Measurements from ENCODE around the gene TMEM125. TPM values are rescaled to one million over a fixed set of nuclear protein-coding genes. Genes with fewer than 3 reads are reported as not detected.

Gene TMEM125
- total RNA-seq (2014; rRNA removed; shearing (Covaris generic)) = not detected in 2 replicates

- Histone ChIP-seq H3K27me3 (0 out of 2 replicates have a peak, but pooled peaks cover 6% of the 10 kb centered on the region), H3K4me1 (no peaks in the 10 kb centered on the region), H3K9me3 (replicated peaks) (no peaks in the 10 kb centered on the region; the same call in 1 of the 2 replicates), H3K4me3 (no peak within 1 kb of the TSS), H3K27ac (no peak within 1 kb of the TSS), H3K36me3 (no peaks in the 10 kb centered on the region)
- no peak for DNase-seq
These were observed at the start of gene TMEM125 for GRCh38 chr1:43269627-43270375. TMEM125 (plus strand) TSS chr1:43269983; CDS start chr1:43272723, 2,740 bp downstream.

GRCh38 chr1:43220905-43221778 lies 48.6 kb upstream of the TMEM125 start:
- no peaks in the 10 kb centered on the region for H3K4me1 ChIP-seq
- no peaks in the 10 kb centered on the region for H3K9me3 ChIP-seq (replicated peaks)
- H3K27ac ChIP-seq = no peak overlapping the region
- H3K27me3 ChIP-seq = no peaks in the 10 kb centered on the region; the same call in 1 of the 2 replicates
- DNase-seq = no peak
- no peak overlapping the region for H3K4me3 ChIP-seq
- no peaks in the 10 kb centered on the region for H3K36me3 ChIP-seq

GRCh38 chr1:43221797-43222196 lies 48.0 kb upstream of the TMEM125 start:
- Histone ChIP-seq H3K4me3 (no peak overlapping the region), H3K4me1 (no peaks in the 10 kb centered on the region), H3K9me3 (replicated peaks) (no peaks in the 10 kb centered on the region), H3K36me3 (no peaks in the 10 kb centered on the region), H3K27ac (no peak overlapping the region), H3K27me3 (no peaks in the 10 kb centered on the region; the same call in 1 of the 2 replicates)
- no peak for DNase-seq

DNA sequence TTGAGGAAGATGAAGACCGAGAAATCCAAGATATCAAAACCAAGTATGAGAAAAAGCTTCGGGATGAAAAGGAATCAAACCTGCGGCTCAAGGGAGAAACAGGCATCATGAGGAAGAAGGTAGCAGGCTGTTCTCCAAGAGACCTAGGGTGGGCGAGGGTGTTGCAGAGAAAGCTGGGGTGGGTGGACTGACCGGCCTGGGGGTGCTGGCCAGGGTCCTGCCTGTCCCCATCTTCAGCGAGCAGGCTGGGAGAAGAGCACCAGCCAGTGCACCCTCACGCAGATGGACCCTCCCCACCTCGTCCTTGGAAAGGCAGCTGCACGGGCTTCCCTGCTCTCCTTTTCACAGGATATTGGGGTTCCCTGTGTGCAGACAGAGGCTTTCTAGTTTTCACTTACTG lies 46.9 kb upstream of the TMEM125 start:
- Histone ChIP-seq H3K36me3 (no peaks in the 10 kb centered on the region), H3K27me3 (no peaks in the 10 kb centered on the region; the same call in 1 of the 2 replicates), H3K4me1 (no peaks in the 10 kb centered on the region), H3K27ac (no peak overlapping the region), H3K4me3 (no peak overlapping the region), H3K9me3 (replicated peaks) (no peaks in the 10 kb centered on the region)
- no peak for DNase-seq

- Histone ChIP-seq H3K27me3 (no peaks in the 10 kb centered on the region), H3K4me1 (no peaks in the 10 kb centered on the region), H3K9me3 (replicated peaks) (no peaks in the 10 kb centered on the region), H3K27ac (no peak overlapping the region), H3K36me3 (no peaks in the 10 kb centered on the region), H3K4me3 (no peak overlapping the region)
- peak in 1 of 2 experiments; percentile 22 for DNase-seq
These were observed 44.6 kb upstream of the TMEM125 start for GRCh38 chr1:43225168-43225567.

GRCh38 chr1:43227143-43227764 lies 42.5 kb upstream of the TMEM125 start:
- H3K4me1 ChIP-seq = no peaks in the 10 kb centered on the region
- no peaks in the 10 kb centered on the region for H3K36me3 ChIP-seq
- no peak overlapping the region for H3K27ac ChIP-seq
- H3K27me3 ChIP-seq = no peaks in the 10 kb centered on the region
- DNase-seq = peak; percentile 78 to 91
- H3K4me3 ChIP-seq = no peak overlapping the region
- no peaks in the 10 kb centered on the region for H3K9me3 ChIP-seq (replicated peaks)

DNA sequence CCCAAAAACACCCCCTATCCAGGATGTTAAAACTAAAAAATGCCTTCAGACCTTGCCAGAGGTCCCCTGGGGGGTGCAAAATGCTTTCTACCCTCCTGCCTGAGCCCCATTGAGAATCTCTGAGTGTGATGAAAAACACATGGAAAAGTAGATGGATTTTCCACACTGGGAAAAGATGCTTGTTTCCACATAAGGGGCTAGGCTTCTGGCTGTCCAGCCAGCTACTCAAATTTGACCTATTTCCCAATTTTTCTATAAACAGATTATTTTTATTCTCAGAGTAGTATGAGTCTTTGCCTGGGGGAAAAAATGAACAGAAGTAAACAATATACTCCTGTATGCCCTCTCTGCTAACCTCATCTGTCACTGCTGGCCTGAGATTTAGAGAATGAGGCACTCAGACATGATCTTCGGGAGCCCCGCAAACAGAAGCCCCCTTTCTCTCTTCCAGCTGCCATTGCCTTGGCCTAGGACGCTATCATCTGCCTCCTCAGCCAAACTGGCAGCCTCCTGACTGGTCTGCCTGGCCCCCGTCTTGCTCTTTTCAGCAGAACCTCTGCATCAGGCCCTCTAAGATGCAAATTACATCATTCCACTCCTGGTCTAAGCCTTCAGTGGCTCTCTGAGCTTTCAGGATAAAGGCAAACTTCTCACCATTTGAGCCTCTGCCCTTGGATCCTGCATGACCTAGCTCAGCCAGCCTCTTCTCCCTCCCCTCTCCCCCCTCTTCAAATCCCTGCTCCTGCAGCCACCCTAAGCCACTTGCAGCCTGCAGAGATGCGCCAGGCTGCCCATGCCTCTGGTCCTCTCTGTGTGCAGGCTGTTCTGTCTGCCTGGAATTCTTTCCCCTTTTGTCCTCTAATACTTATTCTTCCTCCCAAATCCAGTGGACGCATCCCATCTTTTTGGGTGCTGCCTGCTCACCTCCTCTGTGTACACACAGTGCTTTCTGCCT lies 39.7 kb upstream of the TMEM125 start:
- Histone ChIP-seq H3K36me3 (no peaks in the 10 kb centered on the region), H3K4me1 (no peaks in the 10 kb centered on the region), H3K27ac (no peak overlapping the region), H3K4me3 (no peak overlapping the region), H3K27me3 (peaks cover 3% of the 10 kb centered on the region; the same call in 1 of the 2 replicates), H3K9me3 (replicated peaks) (no peaks in the 10 kb centered on the region)
- no peak for DNase-seq

GRCh38 chr1:43232074-43232473 lies 37.7 kb upstream of the TMEM125 start:
- Histone ChIP-seq H3K4me3 (no peak overlapping the region), H3K27ac (no peak overlapping the region), H3K27me3 (peaks cover 12% of the 10 kb centered on the region), H3K9me3 (replicated peaks) (no peaks in the 10 kb centered on the region), H3K4me1 (no peaks in the 10 kb centered on the region), H3K36me3 (no peaks in the 10 kb centered on the region)
- no peak for DNase-seq

DNA sequence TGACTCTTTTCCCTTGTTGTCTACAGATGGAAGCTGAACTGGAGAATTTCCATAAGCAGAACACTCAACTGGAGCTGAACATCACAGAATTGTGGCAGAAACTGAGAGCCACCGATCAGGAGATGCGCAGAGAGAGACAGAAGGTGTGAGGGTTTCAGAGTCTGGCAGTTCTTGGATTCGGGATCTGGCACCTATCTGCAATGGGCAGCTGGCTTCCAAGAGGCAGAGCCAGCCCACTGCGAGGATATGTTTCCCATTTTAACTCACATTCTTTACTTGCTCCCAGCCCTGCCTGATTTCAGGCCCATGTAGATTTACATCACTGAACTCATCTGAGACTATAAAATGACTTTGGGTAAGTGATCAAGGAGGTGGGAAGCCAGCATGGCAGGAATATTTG lies 37.3 kb upstream of the TMEM125 start:
- H3K4me1 ChIP-seq = no peaks in the 10 kb centered on the region
- no peak for DNase-seq
- no peaks in the 10 kb centered on the region for H3K36me3 ChIP-seq
- H3K4me3 ChIP-seq = no peak overlapping the region
- H3K9me3 ChIP-seq (replicated peaks) = no peaks in the 10 kb centered on the region
- H3K27ac ChIP-seq = no peak overlapping the region
- peaks cover 12% of the 10 kb centered on the region for H3K27me3 ChIP-seq

- H3K27ac ChIP-seq = no peak overlapping the region
- no peaks in the 10 kb centered on the region for H3K36me3 ChIP-seq
- no peak for DNase-seq
- H3K4me3 ChIP-seq = no peak overlapping the region
- H3K27me3 ChIP-seq = peaks cover 12% of the 10 kb centered on the region
- no peaks in the 10 kb centered on the region for H3K9me3 ChIP-seq (replicated peaks)
- no peaks in the 10 kb centered on the region for H3K4me1 ChIP-seq
These were observed 36.2 kb upstream of the TMEM125 start for GRCh38 chr1:43233631-43234030.

DNA sequence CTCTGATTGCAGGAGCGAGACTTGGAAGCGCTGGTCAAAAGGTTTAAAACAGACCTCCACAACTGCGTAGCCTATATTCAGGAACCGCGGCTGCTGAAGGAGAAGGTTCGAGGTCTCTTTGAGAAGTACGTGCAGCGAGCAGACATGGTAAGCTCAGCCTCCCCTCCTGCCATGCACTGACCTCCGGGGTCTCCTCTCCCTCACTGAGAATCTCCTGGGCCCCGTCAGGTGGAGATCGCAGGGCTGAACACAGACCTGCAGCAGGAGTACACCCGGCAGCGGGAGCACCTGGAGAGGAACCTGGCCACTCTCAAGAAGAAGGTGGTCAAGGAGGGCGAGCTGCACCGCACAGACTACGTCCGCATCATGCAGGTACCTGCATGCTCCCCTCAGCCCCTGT lies 35.5 kb upstream of the TMEM125 start:
- DNase-seq = no peak
- no peaks in the 10 kb centered on the region for H3K36me3 ChIP-seq
- H3K27ac ChIP-seq = no peak overlapping the region
- H3K9me3 ChIP-seq (replicated peaks) = no peaks in the 10 kb centered on the region
- no peaks in the 10 kb centered on the region for H3K4me1 ChIP-seq
- H3K27me3 ChIP-seq = peaks cover 12% of the 10 kb centered on the region
- H3K4me3 ChIP-seq = no peak overlapping the region

- H3K4me3 ChIP-seq = no peak overlapping the region
- no peaks in the 10 kb centered on the region for H3K9me3 ChIP-seq (replicated peaks)
- peaks cover 12% of the 10 kb centered on the region for H3K27me3 ChIP-seq
- H3K36me3 ChIP-seq = no peaks in the 10 kb centered on the region
- DNase-seq = no peak
- no peaks in the 10 kb centered on the region for H3K4me1 ChIP-seq
- H3K27ac ChIP-seq = no peak overlapping the region
These were observed 34.7 kb upstream of the TMEM125 start for GRCh38 chr1:43235040-43235439.

GRCh38 chr1:43235451-43236121 lies 34.2 kb upstream of the TMEM125 start:
- H3K27ac ChIP-seq = no peak overlapping the region
- no peaks in the 10 kb centered on the region for H3K9me3 ChIP-seq (replicated peaks)
- H3K4me3 ChIP-seq = no peak overlapping the region
- no peaks in the 10 kb centered on the region for H3K4me1 ChIP-seq
- peaks cover 12% of the 10 kb centered on the region for H3K27me3 ChIP-seq
- H3K36me3 ChIP-seq = no peaks in the 10 kb centered on the region
- no peak for DNase-seq

Data from SJCRH30 (cell line).